ENCODE data around the gene TMCO6.

TMCO6 gene

DNA sequence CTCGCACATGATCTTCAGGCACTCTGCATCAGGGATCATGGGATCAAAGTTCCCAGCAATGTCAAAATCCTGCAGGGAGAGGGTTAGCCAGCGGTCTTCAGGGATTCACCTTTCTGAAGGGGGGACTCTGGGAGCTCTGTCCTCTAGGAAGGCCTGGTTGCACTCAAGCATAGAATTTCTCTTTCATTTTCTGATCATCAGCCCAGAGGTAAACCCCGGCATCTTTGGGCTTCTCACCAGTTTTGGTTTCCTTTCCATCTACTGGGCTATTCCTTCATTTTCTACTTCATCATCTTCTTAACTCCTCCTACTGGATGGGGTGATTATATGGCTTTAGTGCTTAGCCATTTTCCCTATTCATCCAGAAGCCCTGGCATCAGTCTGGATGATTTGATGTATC is 38.7 kb downstream of the TMCO6 start (continued):
- no peak for TF ChIP-seq ZFP3 (CRISPR knock-in tag; IDR thresholded peaks at IDR 0.05)

GRCh38 chr5:140678993-140679392 is 39.7 kb downstream of the TMCO6 start:
- no peak for ATAC-seq
- TF ChIP-seq ZFP30 (CRISPR knock-in tag; IDR thresholded peaks at IDR 0.05) (no peak), ZNF8 (CRISPR knock-in tag; IDR thresholded peaks at IDR 0.05) (no peak), OSR1 (CRISPR knock-in tag; IDR thresholded peaks at IDR 0.05) (no peak), TSHZ2 (CRISPR knock-in tag; IDR thresholded peaks at IDR 0.05) (no peak), RARB (CRISPR knock-in tag; IDR thresholded peaks at IDR 0.05) (no peak), ZFP3 (CRISPR knock-in tag; IDR thresholded peaks at IDR 0.05) (no peak)

DNA sequence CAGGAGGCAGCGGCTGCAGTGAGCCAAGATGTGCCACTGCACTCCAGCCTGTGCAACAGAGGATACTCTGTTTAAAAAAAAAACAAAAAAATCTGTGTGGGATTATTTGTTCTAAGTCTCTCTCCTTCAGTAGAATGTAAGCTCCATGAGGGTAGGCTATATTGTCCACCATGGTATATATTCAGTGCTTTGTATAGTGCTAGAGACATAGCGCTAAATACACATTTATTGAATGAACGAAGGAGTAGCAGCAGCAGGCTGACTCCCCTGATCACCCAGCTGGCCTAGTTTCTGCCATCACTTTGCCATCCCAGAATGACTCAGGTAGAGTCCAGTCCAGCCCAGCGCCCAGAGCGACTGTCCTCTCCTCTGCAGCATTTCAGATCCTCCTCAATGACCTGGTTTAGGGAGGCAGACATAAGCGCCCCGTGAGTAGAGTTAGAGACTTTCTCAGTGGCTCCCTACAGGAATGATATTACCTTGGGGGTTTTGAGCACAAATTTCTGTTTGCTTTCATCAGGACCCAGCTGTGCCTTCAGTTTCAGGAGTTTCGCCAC is 51.2 kb downstream of the TMCO6 start:
- TF ChIP-seq ZNF8 (CRISPR knock-in tag; IDR thresholded peaks at IDR 0.05) (no peak), SNAI2 (CRISPR knock-in tag; IDR thresholded peaks at IDR 0.05) (no peak), PPARA (CRISPR knock-in tag; IDR thresholded peaks at IDR 0.05; ENCODE audit: borderline replicate concordance) (no peak), TCF4 (CRISPR knock-in tag; IDR thresholded peaks at IDR 0.05; ENCODE audit: borderline replicate concordance) (no peak), CSDC2 (CRISPR knock-in tag; IDR thresholded peaks at IDR 0.05) (no peak), ARNTL (CRISPR knock-in tag; IDR thresholded peaks at IDR 0.05; ENCODE audit: borderline replicate concordance, low read depth) (no peak), POU6F1 (CRISPR knock-in tag; IDR thresholded peaks at IDR 0.05; ENCODE audit: borderline replicate concordance, low read depth) (no peak), ESRRG (CRISPR knock-in tag; IDR thresholded peaks at IDR 0.05) (no peak), RARB (CRISPR knock-in tag; IDR thresholded peaks at IDR 0.05) (no peak), ZFP30 (CRISPR knock-in tag; IDR thresholded peaks at IDR 0.05) (no peak), TOX (CRISPR knock-in tag; IDR thresholded peaks at IDR 0.05; ENCODE audit: borderline replicate concordance) (no peak), GLIS3 (CRISPR knock-in tag; IDR thresholded peaks at IDR 0.05) (no peak), BACH2 (CRISPR knock-in tag; IDR thresholded peaks at IDR 0.05; ENCODE audit: borderline replicate concordance) (no peak), ISL1 (CRISPR knock-in tag; IDR thresholded peaks at IDR 0.05) (no peak), ZFP3 (CRISPR knock-in tag; IDR thresholded peaks at IDR 0.05) (no peak), CSRNP3 (CRISPR knock-in tag; IDR thresholded peaks at IDR 0.05) (no peak), CREB5 (CRISPR knock-in tag; IDR thresholded peaks at IDR 0.05; ENCODE audit: low read depth) (no peak)
- TF ChIP-seq, protein P1, sequence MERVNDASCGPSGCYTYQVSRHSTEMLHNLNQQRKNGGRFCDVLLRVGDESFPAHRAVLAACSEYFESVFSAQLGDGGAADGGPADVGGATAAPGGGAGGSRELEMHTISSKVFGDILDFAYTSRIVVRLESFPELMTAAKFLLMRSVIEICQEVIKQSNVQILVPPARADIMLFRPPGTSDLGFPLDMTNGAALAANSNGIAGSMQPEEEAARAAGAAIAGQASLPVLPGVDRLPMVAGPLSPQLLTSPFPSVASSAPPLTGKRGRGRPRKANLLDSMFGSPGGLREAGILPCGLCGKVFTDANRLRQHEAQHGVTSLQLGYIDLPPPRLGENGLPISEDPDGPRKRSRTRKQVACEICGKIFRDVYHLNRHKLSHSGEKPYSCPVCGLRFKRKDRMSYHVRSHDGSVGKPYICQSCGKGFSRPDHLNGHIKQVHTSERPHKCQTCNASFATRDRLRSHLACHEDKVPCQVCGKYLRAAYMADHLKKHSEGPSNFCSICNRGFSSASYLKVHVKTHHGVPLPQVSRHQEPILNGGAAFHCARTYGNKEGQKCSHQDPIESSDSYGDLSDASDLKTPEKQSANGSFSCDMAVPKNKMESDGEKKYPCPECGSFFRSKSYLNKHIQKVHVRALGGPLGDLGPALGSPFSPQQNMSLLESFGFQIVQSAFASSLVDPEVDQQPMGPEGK (CRISPR knock-in tag; IDR thresholded peaks at IDR 0.05; ENCODE audit: borderline replicate concordance) = no peak

More for the DNA sequence above, 51.2 kb downstream of the TMCO6 start:
- peak; percentile 3 for ATAC-seq
